Epithelial cell of esophagus (primary cell): ENCODE measurements around the gene FHIT.

Source experiments
- DNase-seq: peaks from one replicate; pipeline ENCODE4 v3.0.0; 2010; ENCODE audit warnings: low read depth
- H3K4me3 ChIP-seq: 2 replicates; pipeline ENCODE4 v1.5.1; 2011; ENCODE audit warnings: mild to moderate bottlenecking, low read length, control low read depth
- CTCF ChIP-seq: IDR thresholded peaks from 2 replicates; pipeline ENCODE4 v1.5.1; 2011; ENCODE audit warnings: low read depth, mild to moderate bottlenecking, low read length, control low read depth, inconsistent platforms; ENCODE audit not compliant: insufficient read depth; ENCODE audit errors: missing control alignments

The FHIT gene

DNA sequence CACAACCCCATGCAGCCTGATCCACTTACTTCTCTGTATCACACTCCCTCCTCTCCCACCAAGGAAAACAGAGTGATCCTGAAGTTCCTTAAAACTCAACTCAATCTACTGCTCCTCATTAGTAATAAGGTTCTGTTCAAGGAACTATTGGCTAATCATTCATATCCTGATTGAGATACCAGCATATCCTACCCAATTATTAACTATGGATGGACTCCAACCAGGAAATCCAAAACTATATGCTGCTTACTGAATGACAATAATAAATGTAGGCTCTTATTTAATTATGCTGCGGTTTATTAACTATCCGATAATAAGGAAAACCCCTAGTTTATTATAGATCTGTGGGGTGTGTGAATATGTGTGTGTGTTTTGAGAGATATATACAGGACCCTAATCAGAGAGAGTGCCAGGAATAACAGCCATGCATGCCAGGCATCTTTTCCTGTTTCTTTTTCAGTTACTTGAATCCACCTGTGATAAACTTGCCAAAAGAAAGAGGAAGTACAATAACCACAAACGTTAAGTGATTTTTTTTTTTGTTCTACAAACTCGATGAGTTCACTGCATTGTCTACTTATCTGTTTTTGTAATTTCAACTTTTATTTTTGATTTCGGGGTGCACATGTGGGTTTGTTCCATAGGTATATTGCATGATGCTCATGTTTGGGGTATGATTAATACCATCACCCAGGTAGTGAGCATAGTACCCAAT is 1169.7 kb downstream of the FHIT start:
- H3K4me3 ChIP-seq = no peak overlapping the region
- DNase-seq = no peak
- no peak for TF ChIP-seq CTCF

DNA sequence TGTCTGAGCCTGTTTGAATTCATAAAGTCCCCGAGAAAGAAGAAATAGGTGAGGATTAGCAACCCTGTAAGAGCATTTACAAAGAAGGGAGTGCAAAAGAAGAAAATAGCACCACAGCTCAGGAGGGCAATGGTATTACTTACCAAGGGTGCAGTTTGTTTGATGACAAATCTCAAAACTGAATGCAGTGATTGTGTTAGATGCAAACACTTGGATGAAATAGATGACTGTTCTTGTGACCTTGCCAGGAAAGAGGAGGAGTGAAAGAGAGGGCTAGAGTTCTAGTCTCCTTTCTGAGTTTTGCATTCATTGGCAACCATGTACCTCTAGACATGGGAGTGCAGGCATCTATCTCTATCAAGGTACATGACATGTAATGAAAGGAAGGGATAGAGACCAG is 1170.6 kb downstream of the FHIT start:
- no peak for TF ChIP-seq CTCF
- no peak overlapping the region for H3K4me3 ChIP-seq
- no peak for DNase-seq

GRCh38 chr3:60079076-60079475 is 1172.2 kb downstream of the FHIT start:
- no peak for DNase-seq
- no peak for TF ChIP-seq CTCF
- no peak overlapping the region for H3K4me3 ChIP-seq

- no peak for DNase-seq
- TF ChIP-seq CTCF = no peak
- H3K4me3 ChIP-seq = no peak overlapping the region
Measured at GRCh38 chr3:60076331-60076730, 1174.9 kb downstream of the FHIT start.

GRCh38 chr3:60073942-60074341 is 1177.3 kb downstream of the FHIT start:
- H3K4me3 ChIP-seq = no peak overlapping the region
- no peak for TF ChIP-seq CTCF
- no peak for DNase-seq

DNA sequence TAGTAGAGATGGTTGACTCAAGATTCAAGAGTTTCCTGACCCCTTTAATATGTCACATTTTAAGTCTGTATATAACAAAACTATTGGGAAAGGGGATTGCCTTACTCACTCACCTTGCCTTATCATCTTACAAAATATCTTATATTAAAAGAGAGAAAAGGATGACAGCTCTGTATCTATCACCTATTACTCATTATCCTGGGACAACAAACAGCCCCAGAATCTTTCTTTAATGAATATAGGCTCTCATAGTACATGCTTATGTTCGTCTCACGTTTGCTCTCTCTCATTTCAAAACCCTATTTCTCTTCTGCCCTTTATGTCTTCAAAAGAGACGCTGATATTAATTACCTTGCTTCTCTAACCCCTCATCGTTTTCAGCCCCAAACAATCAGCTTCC is 1178.0 kb downstream of the FHIT start:
- no peak for DNase-seq
- H3K4me3 ChIP-seq = no peak overlapping the region
- no peak for TF ChIP-seq CTCF

DNA sequence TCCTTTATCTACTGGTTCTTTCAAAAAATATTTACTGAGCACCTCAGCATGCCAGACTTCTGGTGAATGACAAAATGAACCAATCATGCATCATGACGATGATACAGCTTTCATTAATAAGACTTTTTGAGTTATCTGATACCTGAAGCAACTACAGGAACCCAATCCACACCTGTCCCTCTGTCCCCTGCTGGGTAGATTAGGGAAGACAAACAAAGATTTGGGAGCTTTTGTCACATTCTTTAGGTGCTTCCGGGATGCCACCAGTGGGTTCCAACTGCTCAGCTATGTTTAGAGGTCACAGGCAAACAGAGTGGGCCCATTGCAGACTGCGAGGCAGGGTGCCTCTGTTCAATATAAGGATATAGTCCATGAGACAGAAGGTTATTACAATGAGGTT is 1180.9 kb downstream of the FHIT start:
- no peak for TF ChIP-seq CTCF
- no peak overlapping the region for H3K4me3 ChIP-seq
- DNase-seq = no peak
